SK-N-SH treated with all-trans-retinoic acid at 6 μM for 48 hours (cell line): ENCODE measurements around the gene TAOK3.

Source experiments
- ATAC-seq: fragments of 200-7000 bp; cut with Tn5 transposase; 3 replicates; pipeline ENCODE4 v1.9.1; 2020; ENCODE audit warnings: mild to moderate bottlenecking, moderate library complexity
- ARNTL ChIP-seq: fragments of 450-650 bp; formaldehyde crosslinking; IDR thresholded peaks from 2 replicates; pipeline ENCODE4 v1.5.0; 2020; ENCODE audit warnings: low read depth, mild to moderate bottlenecking, moderate library complexity, borderline replicate concordance
- CSDC2 ChIP-seq: fragments of 250-450 bp; sonication (Bioruptor Pico); IDR thresholded peaks from 2 replicates; pipeline ENCODE4 v1.5.0; 2020; ENCODE audit warnings: mild to moderate bottlenecking, moderate library complexity
- ESRRG ChIP-seq: fragments of 250-450 bp; sonication (Bioruptor Pico); IDR thresholded peaks from 2 replicates; pipeline ENCODE4 v1.6.1; 2021; ENCODE audit warnings: mild to moderate bottlenecking
- GLIS3 ChIP-seq: fragments of 250-450 bp; sonication (Bioruptor Pico); IDR thresholded peaks from 2 replicates; pipeline ENCODE4 v1.5.0; 2020; ENCODE audit warnings: mild to moderate bottlenecking, moderate library complexity
- OSR1 ChIP-seq: fragments of 250-450 bp; sonication (Bioruptor Pico); IDR thresholded peaks from 2 replicates; pipeline ENCODE4 v1.8.0; 2022; ENCODE audit warnings: moderate library complexity, mild to moderate bottlenecking, inconsistent platforms
- PATZ1 ChIP-seq: fragments of 250-450 bp; sonication (Bioruptor Pico); IDR thresholded peaks from 2 replicates; pipeline ENCODE4 v1.8.0; 2020; ENCODE audit warnings: mild to moderate bottlenecking, moderate library complexity, borderline replicate concordance
- PPARA ChIP-seq: fragments of 250-450 bp; sonication (Bioruptor Pico); IDR thresholded peaks from 2 replicates; pipeline ENCODE4 v1.5.0; 2020; ENCODE audit warnings: mild to moderate bottlenecking, borderline replicate concordance
- RARB ChIP-seq: fragments of 250-450 bp; sonication (Bioruptor Pico); IDR thresholded peaks from 2 replicates; pipeline ENCODE4 v1.8.0; 2021; ENCODE audit warnings: mild to moderate bottlenecking, moderate library complexity
- SNAI2 ChIP-seq: fragments of 250-450 bp; sonication (Bioruptor Pico); IDR thresholded peaks from 2 replicates; pipeline ENCODE4 v1.5.0; 2020; ENCODE audit warnings: mild to moderate bottlenecking, moderate library complexity
- TCF4 ChIP-seq: fragments of 250-450 bp; sonication (Bioruptor Pico); IDR thresholded peaks from 2 replicates; pipeline ENCODE4 v1.8.0; 2021; ENCODE audit warnings: mild to moderate bottlenecking, moderate library complexity, borderline replicate concordance
- ZFP3 ChIP-seq: fragments of 250-450 bp; sonication (Bioruptor Pico); IDR thresholded peaks from 2 replicates; pipeline ENCODE4 v1.5.0; 2020; ENCODE audit warnings: mild to moderate bottlenecking, moderate library complexity
- ZFP30 ChIP-seq: fragments of 450-650 bp; formaldehyde crosslinking; IDR thresholded peaks from 2 replicates; pipeline ENCODE4 v1.5.0; 2022; ENCODE audit warnings: mild to moderate bottlenecking, moderate library complexity
- ZNF565 ChIP-seq: fragments of 450-650 bp; formaldehyde crosslinking; conservative IDR thresholded peaks from 2 replicates; pipeline ENCODE4 v1.5.0; 2020; ENCODE audit warnings: low read depth, mild to moderate bottlenecking, moderate library complexity
- ZNF70 ChIP-seq: fragments of 450-650 bp; formaldehyde crosslinking; IDR thresholded peaks from 2 replicates; pipeline ENCODE4 v1.5.0; 2020; ENCODE audit warnings: mild to moderate bottlenecking, moderate library complexity
- ZNF8 ChIP-seq: fragments of 450-650 bp; formaldehyde crosslinking; IDR thresholded peaks from 2 replicates; pipeline ENCODE4 v1.5.0; 2020; ENCODE audit warnings: mild to moderate bottlenecking, moderate library complexity
- TF ChIP-seq, protein P1 (sequence below): fragments of 250-450 bp; sonication (Bioruptor Pico); IDR thresholded peaks from 2 replicates; pipeline ENCODE4 v1.5.1; 2021; ENCODE audit warnings: mild to moderate bottlenecking, moderate library complexity
- TF ChIP-seq, protein P2 (sequence below): fragments of 250-450 bp; sonication (Bioruptor Pico); IDR thresholded peaks from 2 replicates; pipeline ENCODE4 v1.5.1; 2020; ENCODE audit warnings: low read depth, mild to moderate bottlenecking, moderate library complexity
- TF ChIP-seq, protein P3 (sequence below): fragments of 250-450 bp; sonication (Bioruptor Pico); IDR thresholded peaks from 2 replicates; pipeline ENCODE4 v1.5.0; 2020; ENCODE audit warnings: mild to moderate bottlenecking, moderate library complexity

TAOK3 gene

GRCh38 chr12:118358612-118359540 lies 13.8 kb downstream of the TAOK3 start:
- no peak for ATAC-seq
- TF ChIP-seq ZNF565 (CRISPR knock-in tag) (no peak), ESRRG (CRISPR knock-in tag) (no peak), OSR1 (CRISPR knock-in tag) (no peak), ZFP3 (CRISPR knock-in tag) (no peak), TCF4 (CRISPR knock-in tag) (no peak), CSDC2 (no peak)
- TF ChIP-seq, protein P1, sequence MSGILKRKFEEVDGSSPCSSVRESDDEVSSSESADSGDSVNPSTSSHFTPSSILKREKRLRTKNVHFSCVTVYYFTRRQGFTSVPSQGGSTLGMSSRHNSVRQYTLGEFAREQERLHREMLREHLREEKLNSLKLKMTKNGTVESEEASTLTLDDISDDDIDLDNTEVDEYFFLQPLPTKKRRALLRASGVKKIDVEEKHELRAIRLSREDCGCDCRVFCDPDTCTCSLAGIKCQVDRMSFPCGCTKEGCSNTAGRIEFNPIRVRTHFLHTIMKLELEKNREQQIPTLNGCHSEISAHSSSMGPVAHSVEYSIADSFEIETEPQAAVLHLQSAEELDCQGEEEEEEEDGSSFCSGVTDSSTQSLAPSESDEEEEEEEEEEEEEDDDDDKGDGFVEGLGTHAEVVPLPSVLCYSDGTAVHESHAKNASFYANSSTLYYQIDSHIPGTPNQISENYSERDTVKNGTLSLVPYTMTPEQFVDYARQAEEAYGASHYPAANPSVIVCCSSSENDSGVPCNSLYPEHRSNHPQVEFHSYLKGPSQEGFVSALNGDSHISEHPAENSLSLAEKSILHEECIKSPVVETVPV (CRISPR knock-in tag), result no peak
- TF ChIP-seq, protein P2, sequence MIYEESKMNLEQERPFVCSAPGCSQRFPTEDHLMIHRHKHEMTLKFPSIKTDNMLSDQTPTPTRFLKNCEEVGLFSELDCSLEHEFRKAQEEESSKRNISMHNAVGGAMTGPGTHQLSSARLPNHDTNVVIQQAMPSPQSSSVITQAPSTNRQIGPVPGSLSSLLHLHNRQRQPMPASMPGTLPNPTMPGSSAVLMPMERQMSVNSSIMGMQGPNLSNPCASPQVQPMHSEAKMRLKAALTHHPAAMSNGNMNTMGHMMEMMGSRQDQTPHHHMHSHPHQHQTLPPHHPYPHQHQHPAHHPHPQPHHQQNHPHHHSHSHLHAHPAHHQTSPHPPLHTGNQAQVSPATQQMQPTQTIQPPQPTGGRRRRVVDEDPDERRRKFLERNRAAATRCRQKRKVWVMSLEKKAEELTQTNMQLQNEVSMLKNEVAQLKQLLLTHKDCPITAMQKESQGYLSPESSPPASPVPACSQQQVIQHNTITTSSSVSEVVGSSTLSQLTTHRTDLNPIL (CRISPR knock-in tag), result no peak

GRCh38 chr12:118358008-118358359 lies 14.7 kb downstream of the TAOK3 start:
- ATAC-seq, result no peak

DNA sequence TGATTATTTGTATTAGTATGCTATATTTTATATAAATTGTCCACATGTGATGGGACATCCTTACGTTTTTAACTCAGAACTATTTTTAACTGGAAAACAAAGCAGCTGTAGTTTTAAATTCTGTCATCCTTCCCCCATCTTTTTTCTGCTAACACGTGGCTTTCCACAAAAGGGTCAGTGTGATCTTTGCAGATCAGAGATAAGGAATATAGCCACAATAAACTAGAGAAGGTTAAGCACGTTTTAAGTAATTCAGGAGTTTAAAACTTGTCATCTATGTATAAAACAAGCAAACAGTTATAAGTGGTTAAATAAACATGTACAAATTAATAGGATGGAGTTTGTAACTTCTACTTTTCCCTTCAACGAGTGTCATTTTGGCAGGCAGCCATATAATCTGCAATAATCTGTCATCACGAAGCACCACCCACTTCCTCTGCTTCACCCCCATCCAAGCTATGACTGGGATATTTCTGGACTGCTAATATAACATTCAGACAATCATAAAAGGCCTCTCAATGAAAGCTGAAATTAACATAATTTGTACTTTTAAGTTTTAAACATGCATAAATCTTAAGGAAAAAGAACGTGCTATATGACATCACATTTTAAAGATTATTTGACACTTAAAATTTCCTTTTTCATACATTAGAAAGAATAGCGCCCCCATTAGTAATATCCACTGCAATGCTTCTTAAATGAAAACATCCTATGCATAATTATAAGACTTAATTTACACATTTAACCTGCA lies 15.3 kb downstream of the TAOK3 start:
- peak; percentile 31 for ATAC-seq
- TF ChIP-seq CSDC2 (no peak), ZFP30 (CRISPR knock-in tag) (no peak), SNAI2 (CRISPR knock-in tag) (no peak), PATZ1 (CRISPR knock-in tag) (no peak), RARB (no peak), GLIS3 (CRISPR knock-in tag) (no peak), ARNTL (CRISPR knock-in tag) (no peak)
- TF ChIP-seq, protein P1 (CRISPR knock-in tag), result no peak

More at GRCh38 chr12:118358008-118358359, 14.7 kb downstream of the TAOK3 start:
- TF ChIP-seq, protein P3, sequence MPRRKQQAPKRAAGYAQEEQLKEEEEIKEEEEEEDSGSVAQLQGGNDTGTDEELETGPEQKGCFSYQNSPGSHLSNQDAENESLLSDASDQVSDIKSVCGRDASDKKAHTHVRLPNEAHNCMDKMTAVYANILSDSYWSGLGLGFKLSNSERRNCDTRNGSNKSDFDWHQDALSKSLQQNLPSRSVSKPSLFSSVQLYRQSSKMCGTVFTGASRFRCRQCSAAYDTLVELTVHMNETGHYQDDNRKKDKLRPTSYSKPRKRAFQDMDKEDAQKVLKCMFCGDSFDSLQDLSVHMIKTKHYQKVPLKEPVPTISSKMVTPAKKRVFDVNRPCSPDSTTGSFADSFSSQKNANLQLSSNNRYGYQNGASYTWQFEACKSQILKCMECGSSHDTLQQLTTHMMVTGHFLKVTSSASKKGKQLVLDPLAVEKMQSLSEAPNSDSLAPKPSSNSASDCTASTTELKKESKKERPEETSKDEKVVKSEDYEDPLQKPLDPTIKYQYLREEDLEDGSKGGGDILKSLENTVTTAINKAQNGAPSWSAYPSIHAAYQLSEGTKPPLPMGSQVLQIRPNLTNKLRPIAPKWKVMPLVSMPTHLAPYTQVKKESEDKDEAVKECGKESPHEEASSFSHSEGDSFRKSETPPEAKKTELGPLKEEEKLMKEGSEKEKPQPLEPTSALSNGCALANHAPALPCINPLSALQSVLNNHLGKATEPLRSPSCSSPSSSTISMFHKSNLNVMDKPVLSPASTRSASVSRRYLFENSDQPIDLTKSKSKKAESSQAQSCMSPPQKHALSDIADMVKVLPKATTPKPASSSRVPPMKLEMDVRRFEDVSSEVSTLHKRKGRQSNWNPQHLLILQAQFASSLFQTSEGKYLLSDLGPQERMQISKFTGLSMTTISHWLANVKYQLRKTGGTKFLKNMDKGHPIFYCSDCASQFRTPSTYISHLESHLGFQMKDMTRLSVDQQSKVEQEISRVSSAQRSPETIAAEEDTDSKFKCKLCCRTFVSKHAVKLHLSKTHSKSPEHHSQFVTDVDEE (CRISPR knock-in tag), result no peak
- TF ChIP-seq RARB, result no peak
- TF ChIP-seq, protein P1 (CRISPR knock-in tag), result no peak
- no peak for TF ChIP-seq ZNF565 (CRISPR knock-in tag)
- TF ChIP-seq PPARA (CRISPR knock-in tag), result no peak
- TF ChIP-seq ZFP30 (CRISPR knock-in tag), result no peak
- TF ChIP-seq ZNF8 (CRISPR knock-in tag), result no peak
- TF ChIP-seq, protein P2 (CRISPR knock-in tag), result no peak
- no peak for TF ChIP-seq ARNTL (CRISPR knock-in tag)
- TF ChIP-seq GLIS3 (CRISPR knock-in tag), result no peak
- TF ChIP-seq ZNF70 (CRISPR knock-in tag), result no peak
- no peak for TF ChIP-seq SNAI2 (CRISPR knock-in tag)
- TF ChIP-seq OSR1 (CRISPR knock-in tag), result no peak
